ENCODE results near the gene PPIP5K1.

The PPIP5K1 gene

DNA sequence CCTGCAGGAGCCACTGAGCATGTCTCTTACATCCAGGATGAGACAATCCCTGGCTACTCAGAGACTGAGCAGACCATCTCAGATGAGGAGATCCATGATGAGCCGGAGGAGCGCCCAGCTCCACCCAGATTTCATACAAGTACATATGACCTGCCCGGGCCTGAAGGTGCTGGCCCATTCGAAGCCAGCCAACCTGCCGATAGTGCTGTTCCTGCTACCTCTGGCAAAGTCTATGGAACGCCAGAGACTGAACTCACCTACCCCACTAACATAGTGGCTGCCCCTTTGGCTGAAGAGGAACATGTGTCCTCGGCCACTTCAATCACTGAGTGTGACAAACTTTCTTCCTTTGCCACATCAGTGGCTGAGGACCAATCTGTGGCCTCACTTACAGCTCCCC lies 66.4 kb downstream of the PPIP5K1 start:
- no peak for DNase-seq (ENCODE audit: low read depth in 1 of 2, low spot score in 1 of 2)
- H3K27ac ChIP-seq (replicated peaks) = no peak overlapping the region

DNA sequence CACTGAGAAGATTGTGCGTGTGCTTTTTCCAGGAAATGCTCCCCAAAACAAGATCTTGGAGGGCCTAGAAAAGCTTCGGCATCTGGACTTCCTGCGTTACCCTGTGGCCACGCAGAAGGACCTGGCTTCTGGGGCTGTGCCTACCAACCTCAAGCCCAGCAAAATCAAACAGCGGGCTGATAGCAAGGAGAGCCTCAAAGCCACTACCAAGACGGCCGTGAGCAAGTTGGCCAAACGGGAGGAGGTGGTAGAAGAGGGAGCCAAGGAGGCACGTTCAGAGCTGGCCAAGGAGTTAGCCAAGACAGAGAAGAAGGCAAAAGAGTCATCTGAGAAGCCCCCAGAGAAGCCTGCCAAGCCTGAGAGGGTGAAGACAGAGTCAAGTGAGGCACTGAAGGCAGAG lies 67.8 kb downstream of the PPIP5K1 start:
- DNase-seq (ENCODE audit: low read depth in 1 of 2, low spot score in 1 of 2) = no peak
- TF ChIP-seq POLR2AphosphoS5 (IDR thresholded peaks at IDR 0.05; ENCODE audit: low read depth) = no peak
- TF ChIP-seq, protein P1, sequence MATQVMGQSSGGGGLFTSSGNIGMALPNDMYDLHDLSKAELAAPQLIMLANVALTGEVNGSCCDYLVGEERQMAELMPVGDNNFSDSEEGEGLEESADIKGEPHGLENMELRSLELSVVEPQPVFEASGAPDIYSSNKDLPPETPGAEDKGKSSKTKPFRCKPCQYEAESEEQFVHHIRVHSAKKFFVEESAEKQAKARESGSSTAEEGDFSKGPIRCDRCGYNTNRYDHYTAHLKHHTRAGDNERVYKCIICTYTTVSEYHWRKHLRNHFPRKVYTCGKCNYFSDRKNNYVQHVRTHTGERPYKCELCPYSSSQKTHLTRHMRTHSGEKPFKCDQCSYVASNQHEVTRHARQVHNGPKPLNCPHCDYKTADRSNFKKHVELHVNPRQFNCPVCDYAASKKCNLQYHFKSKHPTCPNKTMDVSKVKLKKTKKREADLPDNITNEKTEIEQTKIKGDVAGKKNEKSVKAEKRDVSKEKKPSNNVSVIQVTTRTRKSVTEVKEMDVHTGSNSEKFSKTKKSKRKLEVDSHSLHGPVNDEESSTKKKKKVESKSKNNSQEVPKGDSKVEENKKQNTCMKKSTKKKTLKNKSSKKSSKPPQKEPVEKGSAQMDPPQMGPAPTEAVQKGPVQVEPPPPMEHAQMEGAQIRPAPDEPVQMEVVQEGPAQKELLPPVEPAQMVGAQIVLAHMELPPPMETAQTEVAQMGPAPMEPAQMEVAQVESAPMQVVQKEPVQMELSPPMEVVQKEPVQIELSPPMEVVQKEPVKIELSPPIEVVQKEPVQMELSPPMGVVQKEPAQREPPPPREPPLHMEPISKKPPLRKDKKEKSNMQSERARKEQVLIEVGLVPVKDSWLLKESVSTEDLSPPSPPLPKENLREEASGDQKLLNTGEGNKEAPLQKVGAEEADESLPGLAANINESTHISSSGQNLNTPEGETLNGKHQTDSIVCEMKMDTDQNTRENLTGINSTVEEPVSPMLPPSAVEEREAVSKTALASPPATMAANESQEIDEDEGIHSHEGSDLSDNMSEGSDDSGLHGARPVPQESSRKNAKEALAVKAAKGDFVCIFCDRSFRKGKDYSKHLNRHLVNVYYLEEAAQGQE (IDR thresholded peaks at IDR 0.05; ENCODE audit: insufficient replicate concordance, low read depth) = no peak
- TF ChIP-seq, protein P2, sequence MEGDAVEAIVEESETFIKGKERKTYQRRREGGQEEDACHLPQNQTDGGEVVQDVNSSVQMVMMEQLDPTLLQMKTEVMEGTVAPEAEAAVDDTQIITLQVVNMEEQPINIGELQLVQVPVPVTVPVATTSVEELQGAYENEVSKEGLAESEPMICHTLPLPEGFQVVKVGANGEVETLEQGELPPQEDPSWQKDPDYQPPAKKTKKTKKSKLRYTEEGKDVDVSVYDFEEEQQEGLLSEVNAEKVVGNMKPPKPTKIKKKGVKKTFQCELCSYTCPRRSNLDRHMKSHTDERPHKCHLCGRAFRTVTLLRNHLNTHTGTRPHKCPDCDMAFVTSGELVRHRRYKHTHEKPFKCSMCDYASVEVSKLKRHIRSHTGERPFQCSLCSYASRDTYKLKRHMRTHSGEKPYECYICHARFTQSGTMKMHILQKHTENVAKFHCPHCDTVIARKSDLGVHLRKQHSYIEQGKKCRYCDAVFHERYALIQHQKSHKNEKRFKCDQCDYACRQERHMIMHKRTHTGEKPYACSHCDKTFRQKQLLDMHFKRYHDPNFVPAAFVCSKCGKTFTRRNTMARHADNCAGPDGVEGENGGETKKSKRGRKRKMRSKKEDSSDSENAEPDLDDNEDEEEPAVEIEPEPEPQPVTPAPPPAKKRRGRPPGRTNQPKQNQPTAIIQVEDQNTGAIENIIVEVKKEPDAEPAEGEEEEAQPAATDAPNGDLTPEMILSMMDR (IDR thresholded peaks at IDR 0.05; ENCODE audit: insufficient read depth, low read length) = no peak
- TF ChIP-seq GABPA (IDR thresholded peaks at IDR 0.05; ENCODE audit: low read depth) = no peak
- TF ChIP-seq SPI1 (IDR thresholded peaks at IDR 0.05; ENCODE audit: borderline replicate concordance, low read depth) = no peak
- peaks cover 3% of the 10 kb centered on the region for H3K27me3 ChIP-seq (ENCODE audit: insufficient read depth, poor library complexity, severe bottlenecking)
- H3K27ac ChIP-seq (replicated peaks) = no peak overlapping the region
- H3K4me3 ChIP-seq (replicated peaks; ENCODE audit: insufficient read depth, low read length) = no peak overlapping the region

More for the DNA sequence above, 66.4 kb downstream of the PPIP5K1 start:
- TF ChIP-seq SPI1 (IDR thresholded peaks at IDR 0.05; ENCODE audit: borderline replicate concordance, low read depth) (no peak), GABPA (IDR thresholded peaks at IDR 0.05; ENCODE audit: low read depth) (no peak), POLR2AphosphoS5 (IDR thresholded peaks at IDR 0.05; ENCODE audit: low read depth) (no peak)
- TF ChIP-seq, protein P1 (IDR thresholded peaks at IDR 0.05; ENCODE audit: insufficient replicate concordance, low read depth) = no peak
- TF ChIP-seq, protein P2 (IDR thresholded peaks at IDR 0.05; ENCODE audit: insufficient read depth, low read length) = no peak
- no peaks in the 10 kb centered on the region for H3K27me3 ChIP-seq (ENCODE audit: insufficient read depth, poor library complexity, severe bottlenecking)
- no peak overlapping the region for H3K4me3 ChIP-seq (replicated peaks; ENCODE audit: insufficient read depth, low read length)

DNA sequence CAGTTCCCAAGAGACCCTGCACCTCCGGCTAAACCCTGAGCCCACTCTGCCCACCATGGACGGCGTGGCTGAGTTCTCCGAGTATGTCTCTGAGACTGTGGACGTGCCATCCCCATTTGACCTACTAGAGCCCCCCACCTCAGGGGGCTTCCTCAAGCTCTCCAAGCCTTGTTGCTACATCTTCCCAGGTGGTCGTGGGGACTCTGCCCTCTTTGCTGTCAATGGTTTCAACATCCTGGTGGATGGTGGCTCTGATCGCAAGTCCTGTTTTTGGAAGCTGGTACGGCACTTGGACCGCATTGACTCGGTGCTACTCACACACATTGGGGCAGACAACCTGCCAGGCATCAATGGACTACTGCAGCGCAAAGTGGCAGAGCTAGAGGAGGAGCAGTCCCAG lies 68.6 kb downstream of the PPIP5K1 start:
- TF ChIP-seq, protein P1 (IDR thresholded peaks at IDR 0.05; ENCODE audit: insufficient replicate concordance, low read depth) = no peak
- TF ChIP-seq, protein P2 (IDR thresholded peaks at IDR 0.05; ENCODE audit: insufficient read depth, low read length) = no peak
- TF ChIP-seq POLR2AphosphoS5 (IDR thresholded peaks at IDR 0.05; ENCODE audit: low read depth) (no peak), GABPA (IDR thresholded peaks at IDR 0.05; ENCODE audit: low read depth) (no peak), SPI1 (IDR thresholded peaks at IDR 0.05; ENCODE audit: borderline replicate concordance, low read depth) (no peak)
- H3K4me3 ChIP-seq (replicated peaks; ENCODE audit: insufficient read depth, low read length) = no peak overlapping the region
- H3K27ac ChIP-seq (replicated peaks) = no peak overlapping the region
- peaks cover 3% of the 10 kb centered on the region for H3K27me3 ChIP-seq (ENCODE audit: insufficient read depth, poor library complexity, severe bottlenecking)
- DNase-seq (ENCODE audit: low read depth in 1 of 2, low spot score in 1 of 2) = no peak

All from HL-60 (cell line).